GM12864 (cell line): ENCODE results near the gene TEKT2.

Experiments
- DNase-seq: peaks from one replicate; pipeline ENCODE4 v3.0.0-alpha.2; 2011; ENCODE audit warnings: low read depth
- H3K4me3 ChIP-seq: 2 replicates; pipeline ENCODE4 v1.5.1; 2011; ENCODE audit warnings: mild to moderate bottlenecking, low read depth, low read length, control low read depth
- CTCF ChIP-seq: IDR thresholded peaks from 2 replicates; pipeline ENCODE4 v1.5.1; 2011; ENCODE audit warnings: low read depth, mild to moderate bottlenecking, moderate library complexity, low read length, control low read depth, inconsistent platforms; ENCODE audit errors: missing control alignments

TEKT2 gene

GRCh38 chr1:36123356-36123755 lies 39.5 kb downstream of the TEKT2 start:
- H3K4me3 ChIP-seq: no peak overlapping the region
- no peak for TF ChIP-seq CTCF
- peak; percentile 47 for DNase-seq

- TF ChIP-seq CTCF: no peak
- DNase-seq: no peak
- H3K4me3 ChIP-seq: no peak overlapping the region
These were observed 40.7 kb downstream of the TEKT2 start for GRCh38 chr1:36124404-36125128.

- no peak for TF ChIP-seq CTCF
- DNase-seq: no peak
- no peak within 1 kb of the TSS for H3K4me3 ChIP-seq
These were observed 41.5 kb downstream of the TEKT2 start, which contains the start of gene COL8A2 for GRCh38 chr1:36125129-36125991. TSS of gene COL8A2 (minus strand) at chr1:36125222. CDS start at chr1:36100242, 24,980 bp downstream.

- no peak overlapping the region for H3K4me3 ChIP-seq
- TF ChIP-seq CTCF: no peak
- DNase-seq: no peak
These were observed 42.3 kb downstream of the TEKT2 start for GRCh38 chr1:36126005-36126716.

GRCh38 chr1:36126797-36127500 lies 43.1 kb downstream of the TEKT2 start:
- no peak for TF ChIP-seq CTCF
- DNase-seq: no peak
- H3K4me3 ChIP-seq: no peak overlapping the region

GRCh38 chr1:36128126-36128904 lies 44.4 kb downstream of the TEKT2 start:
- TF ChIP-seq CTCF: no peak
- no peak for DNase-seq
- no peak overlapping the region for H3K4me3 ChIP-seq
